Measurements from ENCODE around the gene TCEAL4. TPM values are rescaled to one million over a fixed set of nuclear protein-coding genes. Genes with fewer than 3 reads are reported as not detected.

Gene TCEAL4
- polyA plus RNA-seq, 3 donors: 173 to 190 (median 180) TPM

DNA sequence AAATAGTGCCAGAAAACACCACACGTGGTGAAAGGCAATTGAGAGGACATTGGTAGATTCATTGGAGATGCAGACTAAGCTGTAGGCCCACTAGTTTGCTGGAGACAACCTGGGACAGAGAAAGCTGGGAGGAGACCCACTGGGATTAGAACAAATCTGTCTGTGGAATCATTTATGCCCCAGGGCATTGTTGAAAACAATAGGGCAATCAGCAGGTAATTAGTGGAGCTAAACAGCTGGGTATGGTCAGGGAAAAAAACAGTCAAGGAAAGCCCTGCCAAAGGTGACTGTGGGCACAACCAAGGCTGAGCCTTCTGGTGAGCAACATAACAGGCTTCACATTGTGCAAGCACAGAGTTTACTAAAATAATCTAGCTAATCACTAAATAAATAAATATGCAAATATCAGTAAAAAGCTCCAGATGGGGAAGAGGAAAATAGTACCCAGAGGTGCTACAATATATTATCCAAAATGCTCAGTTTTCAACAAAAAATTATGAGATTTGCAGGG is 31.4 kb downstream of the TCEAL4 start:
- no peak for DNase-seq (ENCODE audit: extremely low read depth in 1 of 11, low read depth in 9 of 11, low spot score in 4 of 11)

DNA sequence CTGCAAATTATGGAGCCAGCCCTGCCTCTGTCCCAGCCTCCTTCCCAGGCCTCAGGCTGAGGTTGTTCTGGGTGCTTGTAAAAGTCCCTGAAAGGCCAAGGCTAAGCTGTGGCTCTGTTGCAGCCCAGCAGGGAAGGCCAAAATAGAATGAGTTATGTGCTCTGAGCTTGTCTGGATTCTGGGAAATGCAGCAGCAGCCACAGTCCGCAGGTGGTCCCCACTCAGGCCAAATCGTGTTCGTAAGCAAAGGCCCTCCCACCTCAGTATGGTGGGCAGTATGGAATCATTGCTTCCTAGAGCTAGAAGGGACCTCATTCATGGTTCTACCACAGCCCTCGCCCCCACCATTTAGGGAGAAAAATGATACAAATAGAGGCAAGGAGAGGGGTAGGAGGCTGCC is 38.8 kb downstream of the TCEAL4 start:
- no peak for DNase-seq (ENCODE audit: extremely low read depth in 1 of 11, low read depth in 9 of 11, low spot score in 4 of 11)

DNA sequence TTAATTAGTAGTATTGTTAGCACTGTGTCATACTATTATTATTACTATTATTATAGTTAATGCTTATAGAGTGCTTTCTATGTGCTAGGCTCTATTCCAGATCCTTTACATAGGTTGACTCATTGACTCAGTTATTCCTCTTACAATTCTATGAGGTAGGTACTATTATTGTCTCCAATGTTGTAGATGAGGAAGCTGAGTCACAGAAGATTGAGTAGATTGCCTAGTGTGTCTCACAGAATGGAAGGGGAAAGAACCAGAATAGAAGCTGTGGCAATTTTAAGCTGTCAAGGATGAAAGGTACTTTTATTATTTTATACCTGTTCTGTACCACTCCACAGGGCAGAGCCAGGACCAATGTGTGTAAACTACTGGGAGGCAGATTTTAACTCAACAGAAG is 41.5 kb downstream of the TCEAL4 start:
- no peak for DNase-seq (ENCODE audit: extremely low read depth in 1 of 11, low read depth in 9 of 11, low spot score in 4 of 11)

DNA sequence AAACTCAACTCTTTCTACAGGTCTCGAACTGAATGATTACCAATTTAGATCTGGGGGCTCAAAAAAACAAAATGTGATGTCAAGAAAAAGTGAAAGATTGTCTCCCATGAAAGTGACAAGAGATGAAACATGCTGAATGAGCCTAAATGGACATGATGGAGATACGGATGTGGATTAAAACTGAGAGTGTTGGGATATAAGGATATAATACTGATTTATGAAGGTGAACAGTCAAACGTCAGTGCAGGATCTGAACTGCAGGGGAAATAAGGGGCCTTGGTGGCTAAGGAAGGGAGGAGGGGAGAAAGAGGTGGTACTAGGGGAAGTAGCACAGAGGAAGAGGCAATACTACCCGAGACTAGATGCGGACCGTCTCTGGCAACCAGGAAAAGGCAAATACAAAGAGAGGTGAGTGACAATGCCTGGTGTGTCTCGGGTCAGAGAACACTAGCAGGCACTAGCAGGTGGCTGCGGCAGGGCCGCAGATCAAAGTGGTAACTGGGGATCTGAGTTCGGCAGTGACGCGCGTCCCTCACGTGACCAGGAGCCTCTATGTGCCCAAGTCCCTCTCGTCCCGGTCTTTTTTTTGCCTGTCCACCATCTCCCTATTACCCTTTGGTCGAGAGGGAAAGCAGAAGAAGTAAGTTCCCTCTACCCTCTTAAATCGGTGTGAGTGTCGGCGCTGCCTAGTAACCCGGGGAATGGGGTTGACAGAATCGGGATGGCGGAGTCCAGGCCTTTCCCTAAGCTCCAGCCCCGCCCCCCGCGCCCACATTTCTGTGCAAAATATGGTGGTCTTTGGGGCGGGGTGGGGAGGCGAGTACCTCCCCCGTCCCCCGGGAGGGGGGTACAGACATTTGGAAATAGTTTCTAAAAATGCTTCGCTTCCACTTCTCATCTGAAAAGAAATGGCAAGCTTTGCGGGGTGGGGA is 43.3 kb downstream of the TCEAL4 start, which contains the start of gene TCEAL1:
TSS of gene TCEAL1 (plus strand) at position 590 of the 932 bp plus-strand sequence. CDS start 942 bp downstream, outside the sequence.
- DNase-seq (ENCODE audit: extremely low read depth in 1 of 11, low read depth in 9 of 11, low spot score in 4 of 11): peak in 5 of 11 donors; percentile 36 to 49 (median 38)

DNA sequence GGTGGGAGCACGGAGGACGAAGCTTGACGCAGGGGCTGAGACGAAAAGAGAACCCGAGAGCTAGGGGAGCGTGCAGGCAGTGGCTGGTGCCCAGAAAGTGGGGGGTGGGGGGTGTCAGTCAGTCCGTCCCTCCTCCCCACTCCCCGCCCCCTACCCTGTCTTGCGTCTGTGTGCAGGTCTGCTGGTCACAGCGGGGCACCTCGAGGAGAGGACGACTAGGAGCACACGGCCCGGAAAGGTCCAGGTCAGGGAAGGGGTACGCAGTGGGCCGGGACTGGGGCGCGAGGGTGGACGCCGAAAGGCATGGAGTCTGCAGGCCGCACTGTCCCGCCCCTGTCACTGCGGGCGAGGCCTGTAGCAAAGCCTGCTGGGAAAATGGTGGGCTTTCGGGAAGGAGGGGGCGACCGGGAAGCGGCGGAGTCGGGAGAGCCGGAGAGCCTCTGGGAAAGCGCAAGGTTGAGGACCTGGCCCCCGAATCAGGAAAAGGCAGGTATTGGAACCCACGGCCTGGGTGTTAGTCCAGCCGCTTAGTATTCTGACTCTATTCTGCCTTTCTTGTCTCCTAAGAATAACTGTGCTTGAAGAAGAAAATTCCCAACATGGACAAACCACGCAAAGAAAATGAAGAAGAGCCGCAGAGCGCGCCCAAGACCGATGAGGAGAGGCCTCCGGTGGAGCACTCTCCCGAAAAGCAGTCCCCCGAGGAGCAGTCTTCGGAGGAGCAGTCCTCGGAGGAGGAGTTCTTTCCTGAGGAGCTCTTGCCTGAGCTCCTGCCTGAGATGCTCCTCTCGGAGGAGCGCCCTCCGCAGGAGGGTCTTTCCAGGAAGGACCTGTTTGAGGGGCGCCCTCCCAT is 44.2 kb downstream of the TCEAL4 start:
- DNase-seq (ENCODE audit: extremely low read depth in 1 of 11, low read depth in 9 of 11, low spot score in 4 of 11): peak in 8 of 11 donors; percentile 52 to 71 (median 60)

DNA sequence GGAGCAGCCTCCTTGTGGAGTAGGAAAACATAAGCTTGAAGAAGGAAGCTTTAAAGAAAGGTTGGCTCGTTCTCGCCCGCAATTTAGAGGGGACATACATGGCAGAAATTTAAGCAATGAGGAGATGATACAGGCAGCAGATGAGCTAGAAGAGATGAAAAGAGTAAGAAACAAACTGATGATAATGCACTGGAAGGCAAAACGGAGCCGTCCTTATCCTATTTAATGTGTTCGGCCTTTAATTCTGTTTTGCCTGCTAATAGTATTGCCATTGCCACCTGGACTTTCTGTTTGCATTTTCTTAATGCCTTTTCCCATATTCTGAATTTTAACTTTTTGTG is 44.8 kb downstream of the TCEAL4 start:
- DNase-seq (ENCODE audit: extremely low read depth in 1 of 11, low read depth in 9 of 11, low spot score in 4 of 11): no peak

DNA sequence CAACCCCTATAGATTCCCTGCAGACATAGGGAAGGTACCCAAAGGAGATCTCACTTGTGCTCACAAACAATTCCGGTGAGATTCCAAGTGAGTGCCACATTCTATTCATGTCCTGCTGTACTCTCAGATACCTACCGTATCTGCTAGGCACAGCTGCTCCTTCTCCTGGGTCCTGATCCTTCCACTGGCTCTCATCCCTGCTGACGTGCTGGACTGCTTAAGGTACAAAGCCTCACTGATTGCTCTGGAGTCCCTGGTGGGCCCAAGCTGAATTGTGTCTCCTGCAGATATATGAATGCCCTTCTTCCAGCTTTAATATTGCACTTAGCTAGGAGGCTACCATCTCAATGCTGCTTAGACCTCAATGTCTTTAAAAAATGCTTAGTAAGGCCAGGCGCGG is 45.8 kb downstream of the TCEAL4 start:
- no peak for DNase-seq (ENCODE audit: extremely low read depth in 1 of 11, low read depth in 9 of 11, low spot score in 4 of 11)

DNA sequence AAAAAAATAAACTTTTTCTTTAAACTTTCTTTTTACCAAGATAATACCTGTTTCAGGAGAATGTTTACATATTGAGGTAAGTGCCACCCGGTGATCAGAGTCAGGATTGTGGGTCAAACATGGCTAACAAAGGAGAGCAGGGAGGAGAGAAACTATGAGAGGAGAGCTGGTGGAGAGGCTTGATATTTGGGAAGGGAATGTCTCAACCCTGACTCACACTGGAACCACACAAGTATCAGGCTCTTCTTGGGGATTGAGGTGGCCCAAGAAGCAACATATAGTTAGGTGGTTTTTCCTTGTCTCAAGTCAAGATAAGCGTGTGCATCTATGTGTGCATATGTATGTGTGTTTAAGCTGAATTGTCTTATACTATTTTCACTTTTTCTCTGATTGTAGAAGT is 50.1 kb downstream of the TCEAL4 start:
- DNase-seq (ENCODE audit: extremely low read depth in 1 of 11, low read depth in 9 of 11, low spot score in 4 of 11): no peak

Other genes with a start within 250 kb of the TCEAL4 start
- 100 to 1,000 TPM; 199 to 240 (median 213) TPM for gene TCEAL9, start 229.0 kb upstream of the TCEAL4 start, polyA plus RNA-seq (ENCODE audit: insufficient read length in 3 of 3)
- 100 to 1,000 TPM; 475 to 590 (median 586) TPM for gene BEX3, start 209.0 kb upstream of the TCEAL4 start, polyA plus RNA-seq (ENCODE audit: insufficient read length in 3 of 3)
- 1 to 10 TPM; 2.9 to 4.7 (median 3.4) TPM for gene RAB40A, start 66.0 kb upstream of the TCEAL4 start, polyA plus RNA-seq (ENCODE audit: insufficient read length in 3 of 3)
- 10 to 100 TPM; 35.3 to 37.1 (median 35.6) TPM for gene TCEAL3, start 22.4 kb downstream of the TCEAL4 start, polyA plus RNA-seq (ENCODE audit: insufficient read length in 3 of 3)
- 10 to 100 TPM; 28.3 to 29.7 (median 28.4) TPM for gene TCEAL1, start 43.5 kb downstream of the TCEAL4 start, polyA plus RNA-seq (ENCODE audit: insufficient read length in 3 of 3)
- 100 to 1,000 TPM; 307 to 357 (median 325) TPM for gene MORF4L2, start 101.2 kb downstream of the TCEAL4 start, polyA plus RNA-seq (ENCODE audit: insufficient read length in 3 of 3)
- 1 to 10 TPM in 2 of 3 donors, under 1 TPM in 1; 0.85 to 1.4 (median 1.2) TPM for gene TMEM31, start 125.4 kb downstream of the TCEAL4 start, polyA plus RNA-seq (ENCODE audit: insufficient read length in 3 of 3)
- gene PLP1, start 191.3 kb downstream of the TCEAL4 start, polyA plus RNA-seq (ENCODE audit: insufficient read length in 3 of 3): 1 to 10 TPM; 4.4 to 9.6 (median 5.0) TPM
- 1 to 10 TPM; 2.3 to 2.6 (median 2.4) TPM for gene RAB9B, start 246.7 kb downstream of the TCEAL4 start, polyA plus RNA-seq (ENCODE audit: insufficient read length in 3 of 3)